HG03139 (cell line): ENCODE results near the gene DDIT4L.
"Not testable (repeated sequence)": the region's sequence is repeated elsewhere in the genome, so short reads cannot be mapped to it uniquely, and the experiment has no call there.

Source experiments
- ATAC-seq: cut with Tn5 transposase; IDR thresholded peaks from one replicate; pipeline ENCODE4 v1.9.1; 2021; ENCODE audit not compliant: unreplicated experiment

Gene DDIT4L

GRCh38 chr4:100189820-100190642, at the start of gene DDIT4L:
Gene DDIT4L (minus strand): TSS chr4:100190468. CDS start chr4:100189983, 485 bp downstream.
- ATAC-seq, result no peak

- ATAC-seq, result no peak
These were observed 49.7 kb upstream of the DDIT4L start for GRCh38 chr4:100240008-100240407.

GRCh38 chr4:100224721-100225120, 34.5 kb upstream of the DDIT4L start:
- no peak for ATAC-seq

GRCh38 chr4:100224160-100224559, 33.9 kb upstream of the DDIT4L start:
- ATAC-seq, result no peak

GRCh38 chr4:100208964-100209363, 18.7 kb upstream of the DDIT4L start:
- peak; percentile 91 for ATAC-seq

- ATAC-seq, result no peak
These were observed 18.2 kb upstream of the DDIT4L start for GRCh38 chr4:100208459-100208858.

- ATAC-seq, result no peak
These were observed 16.6 kb upstream of the DDIT4L start for GRCh38 chr4:100206850-100207249.

GRCh38 chr4:100198061-100198460, 7.8 kb upstream of the DDIT4L start:
- ATAC-seq, result no peak

- ATAC-seq, result not testable (repeated sequence)
These were observed 6.3 kb upstream of the DDIT4L start for GRCh38 chr4:100196388-100197071.

GRCh38 chr4:100190643-100191600, 654 bp upstream of the DDIT4L start:
- ATAC-seq, result no peak

- no peak for ATAC-seq
These were observed 1.4 kb downstream of the DDIT4L start for GRCh38 chr4:100188829-100189228.

- no peak for ATAC-seq
These were observed 2.5 kb downstream of the DDIT4L start for GRCh38 chr4:100187781-100188180.

GRCh38 chr4:100184787-100185186, 5.5 kb downstream of the DDIT4L start:
- ATAC-seq, result no peak

GRCh38 chr4:100177855-100178254, 12.4 kb downstream of the DDIT4L start:
- no peak for ATAC-seq

- no peak for ATAC-seq
These were observed 13.1 kb downstream of the DDIT4L start for GRCh38 chr4:100177126-100177525.

GRCh38 chr4:100175858-100176257, 14.4 kb downstream of the DDIT4L start:
- ATAC-seq, result no peak

GRCh38 chr4:100174985-100175383, 15.3 kb downstream of the DDIT4L start:
- ATAC-seq, result no peak

- no peak for ATAC-seq
These were observed 19.3 kb downstream of the DDIT4L start for GRCh38 chr4:100170986-100171385.

- ATAC-seq, result no peak
These were observed 20.5 kb downstream of the DDIT4L start for GRCh38 chr4:100169491-100170485.

GRCh38 chr4:100168521-100168920, 21.7 kb downstream of the DDIT4L start:
- no peak for ATAC-seq
